AG04449 (cell line): Measurements from ENCODE around the gene BCAT1.

ENCODE experiments used
- CTCF ChIA-PET: fragments of 350-600 bp; formaldehyde crosslinking; extraction: SDS; loops from one replicate; lab custom pipeline; 2021; ENCODE audit warnings: antibody characterized with exemption; lab: Yijun Ruan, JAX
- POLR2A ChIA-PET: fragments of 400-600, 350-600 bp; formaldehyde crosslinking; extraction: SDS; loops from one replicate; lab custom pipeline; 2020; ENCODE audit warnings: antibody characterized with exemption, inconsistent platforms; lab: Yijun Ruan, JAX
- DNase-seq: peaks from one replicate; pipeline ENCODE4 v3.0.0-alpha.2; 2010; ENCODE audit warnings: low read depth, low spot score
- H3K4me3 ChIP-seq: 2 replicates; pipeline ENCODE4 v1.5.1; 2011; ENCODE audit warnings: low read depth, mild to moderate bottlenecking, control low read depth, low read length
- TF ChIP-seq, protein P1 (sequence below): IDR thresholded peaks from one replicate; pipeline ENCODE4 v1.5.1; 2011; ENCODE audit warnings: mild to moderate bottlenecking, moderate library complexity, low read length, control low read depth, inconsistent platforms; ENCODE audit not compliant: insufficient read depth; ENCODE audit errors: missing control alignments

Gene BCAT1

DNA sequence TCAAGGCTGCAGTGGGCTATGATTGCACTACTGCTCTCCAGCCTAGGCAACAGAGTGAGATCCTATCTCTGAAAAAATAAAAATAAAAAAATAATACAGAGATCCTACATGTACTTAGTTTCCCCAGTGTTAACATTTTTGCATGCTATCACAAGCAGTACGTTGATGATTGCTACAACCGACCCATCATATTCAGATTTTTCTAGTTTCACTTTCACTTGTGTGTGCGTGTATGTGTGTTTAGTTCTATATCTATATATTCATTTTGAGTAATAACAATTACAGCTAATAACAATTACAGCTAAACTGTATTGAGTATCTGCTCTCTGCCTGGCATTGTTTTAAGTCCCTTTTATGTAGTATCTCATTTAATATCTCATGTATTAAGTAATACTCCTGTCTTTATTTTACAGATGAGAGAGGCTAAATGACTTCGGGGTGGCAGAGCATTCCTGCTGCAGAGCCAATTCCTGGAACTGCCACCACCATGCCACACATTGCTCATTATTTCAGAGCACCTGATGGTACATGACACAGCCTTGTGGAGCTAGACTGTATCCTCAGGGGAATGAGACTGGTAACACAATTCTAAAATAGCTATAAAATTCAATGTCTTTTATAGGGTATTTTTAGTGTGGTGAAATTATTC, 153.1 kb downstream of the BCAT1 start:
- TF ChIP-seq, protein P1, sequence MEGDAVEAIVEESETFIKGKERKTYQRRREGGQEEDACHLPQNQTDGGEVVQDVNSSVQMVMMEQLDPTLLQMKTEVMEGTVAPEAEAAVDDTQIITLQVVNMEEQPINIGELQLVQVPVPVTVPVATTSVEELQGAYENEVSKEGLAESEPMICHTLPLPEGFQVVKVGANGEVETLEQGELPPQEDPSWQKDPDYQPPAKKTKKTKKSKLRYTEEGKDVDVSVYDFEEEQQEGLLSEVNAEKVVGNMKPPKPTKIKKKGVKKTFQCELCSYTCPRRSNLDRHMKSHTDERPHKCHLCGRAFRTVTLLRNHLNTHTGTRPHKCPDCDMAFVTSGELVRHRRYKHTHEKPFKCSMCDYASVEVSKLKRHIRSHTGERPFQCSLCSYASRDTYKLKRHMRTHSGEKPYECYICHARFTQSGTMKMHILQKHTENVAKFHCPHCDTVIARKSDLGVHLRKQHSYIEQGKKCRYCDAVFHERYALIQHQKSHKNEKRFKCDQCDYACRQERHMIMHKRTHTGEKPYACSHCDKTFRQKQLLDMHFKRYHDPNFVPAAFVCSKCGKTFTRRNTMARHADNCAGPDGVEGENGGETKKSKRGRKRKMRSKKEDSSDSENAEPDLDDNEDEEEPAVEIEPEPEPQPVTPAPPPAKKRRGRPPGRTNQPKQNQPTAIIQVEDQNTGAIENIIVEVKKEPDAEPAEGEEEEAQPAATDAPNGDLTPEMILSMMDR, result no peak
- DNase-seq, result no peak
- H3K4me3 ChIP-seq, result no peak overlapping the region
- ChIA-PET POLR2A (no interaction called here), CTCF (interaction anchor here (1.3 kb wide), 1 partner anchor 17 kb away, joined by 5 read pairs; no protein-coding TSS in a partner anchor)

DNA sequence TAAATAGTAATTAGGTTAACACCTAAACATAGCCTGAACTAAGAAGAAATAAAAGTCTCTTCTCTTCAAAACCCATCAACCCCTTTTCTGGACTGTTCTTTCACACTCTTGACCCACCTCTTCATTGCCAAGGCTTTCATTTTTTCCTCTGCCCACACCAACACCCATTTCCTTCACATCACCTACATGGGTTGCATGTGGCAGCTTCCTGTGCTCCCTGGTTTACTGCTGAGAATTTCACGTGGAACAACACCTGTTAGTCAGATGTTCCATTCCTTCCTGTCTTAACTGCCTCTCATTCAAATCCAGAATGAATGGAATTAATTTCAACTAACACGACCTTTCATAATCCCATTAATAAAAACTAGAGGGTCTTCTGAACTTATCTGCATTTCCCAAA, 157.3 kb downstream of the BCAT1 start:
- TF ChIP-seq, protein P1, result no peak
- DNase-seq, result no peak
- POLR2A ChIA-PET, result no interaction called here
- no peak overlapping the region for H3K4me3 ChIP-seq
- CTCF ChIA-PET, result no interaction called here

DNA sequence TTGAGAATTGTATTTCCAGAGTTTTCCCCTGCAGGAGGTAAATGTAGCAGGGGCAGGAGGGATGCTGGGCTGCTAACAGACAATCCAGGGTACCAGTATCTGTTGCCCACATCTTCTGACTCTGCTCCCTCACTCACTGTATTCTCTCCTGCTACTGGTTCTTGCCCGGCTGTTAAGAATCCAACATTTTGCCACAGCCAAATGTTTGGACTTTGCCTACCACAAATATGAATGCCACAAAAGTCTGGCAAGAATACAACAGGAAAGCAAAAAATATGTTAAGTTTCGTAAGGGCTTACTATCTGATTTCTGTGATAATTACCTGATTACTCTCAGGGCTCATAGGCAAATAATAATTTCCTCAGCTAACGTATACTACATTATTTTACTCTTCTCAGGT, 160.0 kb downstream of the BCAT1 start:
- no peak for DNase-seq
- ChIA-PET CTCF (interaction anchor here (1.1 kb wide), 1 partner anchor 10 kb away, joined by 4 read pairs; no protein-coding TSS in a partner anchor), POLR2A (no interaction called here)
- TF ChIP-seq, protein P1, result no peak
- H3K4me3 ChIP-seq, result no peak overlapping the region

DNA sequence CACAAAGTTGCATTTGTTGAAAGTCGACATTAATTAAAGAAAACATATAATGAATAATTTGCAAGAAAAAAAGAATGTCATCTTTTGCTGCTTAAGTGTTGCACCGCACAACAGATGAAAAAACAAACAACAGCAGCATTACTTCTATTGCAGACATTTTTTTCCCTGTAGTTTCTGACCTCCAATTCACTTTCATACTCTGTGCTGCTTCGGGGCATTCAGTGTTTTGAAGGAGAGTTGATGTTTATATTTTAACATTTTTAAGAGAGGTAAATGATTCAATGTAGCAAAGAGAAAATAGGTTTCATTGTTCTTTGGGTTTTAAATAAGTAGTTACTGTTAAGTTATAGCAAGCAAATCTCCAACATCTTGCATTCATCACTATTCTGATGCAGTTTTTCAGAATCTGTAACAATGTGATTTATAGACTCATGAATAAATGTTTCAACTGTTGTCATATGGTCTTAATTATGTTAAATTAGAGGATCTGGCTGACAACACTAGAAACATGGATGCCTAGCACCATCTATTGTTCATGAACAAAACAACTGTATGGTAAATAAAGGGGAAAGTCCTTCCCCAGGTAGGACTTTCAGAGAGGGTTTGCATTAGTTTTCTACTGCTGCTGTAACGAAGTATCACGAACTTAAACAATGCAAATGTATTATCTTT, 168.1 kb downstream of the BCAT1 start:
- TF ChIP-seq, protein P1, result no peak
- no peak overlapping the region for H3K4me3 ChIP-seq
- POLR2A ChIA-PET, result no interaction called here
- CTCF ChIA-PET, result interaction anchor here (0.7 to 3.0 kb wide), 3 partner anchors 192 to 1576 kb away, joined by 3 to 12 read pairs (median 6); no protein-coding TSS in a partner anchor
- no peak for DNase-seq

DNA sequence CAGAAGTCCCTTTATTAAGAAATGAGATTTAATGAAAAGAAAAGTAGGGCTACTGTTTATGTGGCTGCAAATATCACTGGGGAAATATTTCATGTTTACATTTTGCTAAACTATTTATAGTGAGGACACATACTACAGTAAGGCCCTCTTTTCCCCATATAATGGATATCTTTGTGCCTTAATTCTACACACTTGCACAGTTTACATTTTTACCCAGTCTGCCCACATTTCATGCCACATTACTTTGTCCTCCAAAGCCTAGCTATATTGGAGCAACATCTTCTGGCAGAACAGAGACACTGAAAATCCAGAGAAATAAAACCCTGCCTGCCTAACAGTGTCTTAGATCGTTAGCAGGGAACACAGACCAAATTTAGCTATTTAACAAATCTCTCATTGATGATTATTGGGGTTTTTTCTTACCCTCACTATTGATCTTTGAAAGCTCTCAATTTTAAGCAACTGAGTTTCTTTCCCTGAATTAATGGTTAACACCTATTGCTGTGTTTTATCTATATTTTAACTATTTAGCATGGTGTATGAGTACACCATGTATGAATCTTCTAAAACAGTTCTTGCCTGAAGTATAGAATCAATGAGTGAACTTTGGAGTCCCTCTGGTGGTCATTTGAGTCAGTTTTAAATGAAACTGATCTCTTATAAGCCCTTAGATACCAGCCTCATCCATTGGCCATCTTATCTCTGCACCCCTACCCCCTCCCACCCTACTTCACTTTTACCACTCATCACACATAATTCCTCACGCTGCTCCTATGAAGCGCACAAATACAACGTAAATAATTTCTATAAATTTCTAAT, 170.2 kb downstream of the BCAT1 start:
- POLR2A ChIA-PET, result no interaction called here
- no peak for DNase-seq
- no peak overlapping the region for H3K4me3 ChIP-seq
- CTCF ChIA-PET, result interaction anchor here (0.6 to 3.4 kb wide), 23 partner anchors 9 to 1574 kb away, joined by 3 to 14 read pairs (median 4); no protein-coding TSS in a partner anchor
- TF ChIP-seq, protein P1, result peak; percentile 33
